Measurements from ENCODE around the gene PAX3. TPM values are rescaled to one million over a fixed set of nuclear protein-coding genes. Genes with fewer than 3 reads are reported as not detected.

The PAX3 gene
- total RNA-seq, 1 donor from 2014 or later = not detected

- H3K36me3 Mint-ChIP-seq (ENCODE audit: low read depth) = no peaks in the 10 kb centered on the region
- DNase-seq (ENCODE audit: low spot score) = no peak
- no peak overlapping the region for H3K4me3 Mint-ChIP-seq
- H3K27ac Mint-ChIP-seq = no peak overlapping the region
- H3K27me3 Mint-ChIP-seq (ENCODE audit: insufficient read depth) = peaks cover 32% of the 10 kb centered on the region
- intact Hi-C loops (cut with micrococcal nuclease) = no loop called here
- H3K9me3 Mint-ChIP-seq = no peaks in the 10 kb centered on the region
- H3K4me1 Mint-ChIP-seq (ENCODE audit: low read depth) = no peaks in the 10 kb centered on the region
These were observed 59.7 kb downstream of the PAX3 start for GRCh38 chr2:222239091-222239490.

GRCh38 chr2:222238072-222238471, 60.7 kb downstream of the PAX3 start:
- no peaks in the 10 kb centered on the region for H3K9me3 Mint-ChIP-seq
- intact Hi-C loops (cut with micrococcal nuclease) = no loop called here
- H3K27me3 Mint-ChIP-seq (ENCODE audit: insufficient read depth) = peaks cover 27% of the 10 kb centered on the region
- H3K4me1 Mint-ChIP-seq (ENCODE audit: low read depth) = no peaks in the 10 kb centered on the region
- no peaks in the 10 kb centered on the region for H3K36me3 Mint-ChIP-seq (ENCODE audit: low read depth)
- no peak for DNase-seq (ENCODE audit: low spot score)
- H3K27ac Mint-ChIP-seq = no peak overlapping the region
- no peak overlapping the region for H3K4me3 Mint-ChIP-seq

GRCh38 chr2:222232839-222233238, 66.0 kb downstream of the PAX3 start:
- intact Hi-C loops (cut with micrococcal nuclease) = no loop called here
- Mint-ChIP-seq H3K27ac (no peak overlapping the region), H3K27me3 (ENCODE audit: insufficient read depth) (no peaks in the 10 kb centered on the region), H3K36me3 (ENCODE audit: low read depth) (no peaks in the 10 kb centered on the region), H3K9me3 (no peaks in the 10 kb centered on the region), H3K4me1 (ENCODE audit: low read depth) (no peaks in the 10 kb centered on the region), H3K4me3 (no peak overlapping the region)
- DNase-seq (ENCODE audit: low spot score) = no peak

- Mint-ChIP-seq H3K4me3 (no peak overlapping the region), H3K27me3 (ENCODE audit: insufficient read depth) (no peaks in the 10 kb centered on the region), H3K9me3 (no peaks in the 10 kb centered on the region), H3K4me1 (ENCODE audit: low read depth) (no peaks in the 10 kb centered on the region), H3K27ac (no peak overlapping the region), H3K36me3 (ENCODE audit: low read depth) (no peaks in the 10 kb centered on the region)
- no peak for DNase-seq (ENCODE audit: low spot score)
- intact Hi-C loops (cut with micrococcal nuclease) = no loop called here
These were observed 66.4 kb downstream of the PAX3 start for GRCh38 chr2:222232372-222232771.

- no peaks in the 10 kb centered on the region for H3K4me1 Mint-ChIP-seq (ENCODE audit: low read depth)
- H3K4me3 Mint-ChIP-seq = no peak overlapping the region
- no peak for DNase-seq (ENCODE audit: low spot score)
- H3K27me3 Mint-ChIP-seq (ENCODE audit: insufficient read depth) = no peaks in the 10 kb centered on the region
- H3K9me3 Mint-ChIP-seq = no peaks in the 10 kb centered on the region
- no peak overlapping the region for H3K27ac Mint-ChIP-seq
- H3K36me3 Mint-ChIP-seq (ENCODE audit: low read depth) = no peaks in the 10 kb centered on the region
- intact Hi-C loops (cut with micrococcal nuclease) = no loop called here
These were observed 70.7 kb downstream of the PAX3 start for GRCh38 chr2:222228054-222228453.

- Mint-ChIP-seq H3K4me3 (no peak overlapping the region), H3K27me3 (ENCODE audit: insufficient read depth) (no peaks in the 10 kb centered on the region), H3K4me1 (ENCODE audit: low read depth) (no peaks in the 10 kb centered on the region), H3K36me3 (ENCODE audit: low read depth) (no peaks in the 10 kb centered on the region), H3K9me3 (no peaks in the 10 kb centered on the region), H3K27ac (no peak overlapping the region)
- intact Hi-C loops (cut with micrococcal nuclease) = no loop called here
- DNase-seq (ENCODE audit: low spot score) = no peak
These were observed 80.0 kb downstream of the PAX3 start for GRCh38 chr2:222218786-222219185.

GRCh38 chr2:222217712-222218111, 81.1 kb downstream of the PAX3 start:
- H3K4me3 Mint-ChIP-seq = no peak overlapping the region
- H3K27ac Mint-ChIP-seq = no peak overlapping the region
- intact Hi-C loops (cut with micrococcal nuclease) = no loop called here

GRCh38 chr2:222214885-222215284, 83.9 kb downstream of the PAX3 start:
- Mint-ChIP-seq H3K36me3 (ENCODE audit: low read depth) (no peaks in the 10 kb centered on the region), H3K4me3 (no peak overlapping the region), H3K4me1 (ENCODE audit: low read depth) (no peaks in the 10 kb centered on the region), H3K27me3 (ENCODE audit: insufficient read depth) (no peaks in the 10 kb centered on the region), H3K9me3 (no peaks in the 10 kb centered on the region), H3K27ac (no peak overlapping the region)
- no peak for DNase-seq (ENCODE audit: low spot score)
- intact Hi-C loops (cut with micrococcal nuclease) = no loop called here

More at GRCh38 chr2:222217712-222218111, 81.1 kb downstream of the PAX3 start:
- Mint-ChIP-seq H3K9me3 (no peaks in the 10 kb centered on the region), H3K27me3 (ENCODE audit: insufficient read depth) (no peaks in the 10 kb centered on the region), H3K36me3 (ENCODE audit: low read depth) (no peaks in the 10 kb centered on the region), H3K4me1 (ENCODE audit: low read depth) (no peaks in the 10 kb centered on the region)
- no peak for DNase-seq (ENCODE audit: low spot score)

GRCh38 chr2:222213049-222213448, 85.7 kb downstream of the PAX3 start:
- Mint-ChIP-seq H3K4me1 (ENCODE audit: low read depth) (no peaks in the 10 kb centered on the region), H3K36me3 (ENCODE audit: low read depth) (no peaks in the 10 kb centered on the region), H3K27me3 (ENCODE audit: insufficient read depth) (no peaks in the 10 kb centered on the region), H3K4me3 (no peak overlapping the region), H3K9me3 (no peaks in the 10 kb centered on the region), H3K27ac (no peak overlapping the region)
- intact Hi-C loops (cut with micrococcal nuclease) = no loop called here
- DNase-seq (ENCODE audit: low spot score) = no peak

- intact Hi-C loops (cut with micrococcal nuclease) = no loop called here
- Mint-ChIP-seq H3K4me3 (no peak overlapping the region), H3K27me3 (ENCODE audit: insufficient read depth) (no peaks in the 10 kb centered on the region), H3K36me3 (ENCODE audit: low read depth) (no peaks in the 10 kb centered on the region), H3K4me1 (ENCODE audit: low read depth) (no peaks in the 10 kb centered on the region), H3K27ac (no peak overlapping the region), H3K9me3 (no peaks in the 10 kb centered on the region)
- no peak for DNase-seq (ENCODE audit: low spot score)
These were observed 86.2 kb downstream of the PAX3 start for GRCh38 chr2:222212571-222212970.

- intact Hi-C loops (cut with micrococcal nuclease) = no loop called here
- Mint-ChIP-seq H3K27me3 (ENCODE audit: insufficient read depth) (no peaks in the 10 kb centered on the region), H3K27ac (no peak overlapping the region), H3K9me3 (no peaks in the 10 kb centered on the region), H3K4me1 (ENCODE audit: low read depth) (no peaks in the 10 kb centered on the region), H3K4me3 (no peak overlapping the region), H3K36me3 (ENCODE audit: low read depth) (no peaks in the 10 kb centered on the region)
- no peak for DNase-seq (ENCODE audit: low spot score)
These were observed 90.6 kb downstream of the PAX3 start for GRCh38 chr2:222208010-222208690.

- Mint-ChIP-seq H3K27me3 (ENCODE audit: insufficient read depth) (no peaks in the 10 kb centered on the region), H3K36me3 (ENCODE audit: low read depth) (no peaks in the 10 kb centered on the region), H3K27ac (no peak overlapping the region), H3K4me3 (no peak overlapping the region), H3K4me1 (ENCODE audit: low read depth) (no peaks in the 10 kb centered on the region), H3K9me3 (no peaks in the 10 kb centered on the region)
- intact Hi-C loops (cut with micrococcal nuclease) = no loop called here
- DNase-seq (ENCODE audit: low spot score) = no peak
These were observed 93.7 kb downstream of the PAX3 start for GRCh38 chr2:222205136-222205535.

GRCh38 chr2:222203041-222203440, 95.8 kb downstream of the PAX3 start:
- Mint-ChIP-seq H3K9me3 (no peaks in the 10 kb centered on the region), H3K27ac (no peak overlapping the region), H3K27me3 (ENCODE audit: insufficient read depth) (peaks cover 2% of the 10 kb centered on the region), H3K4me3 (no peak overlapping the region), H3K4me1 (ENCODE audit: low read depth) (no peaks in the 10 kb centered on the region), H3K36me3 (ENCODE audit: low read depth) (no peaks in the 10 kb centered on the region)
- DNase-seq (ENCODE audit: low spot score) = no peak
- intact Hi-C loops (cut with micrococcal nuclease) = no loop called here

- H3K36me3 Mint-ChIP-seq (ENCODE audit: low read depth) = no peaks in the 10 kb centered on the region
- no peak for DNase-seq (ENCODE audit: low spot score)
- H3K4me3 Mint-ChIP-seq = no peak overlapping the region
- peaks cover 2% of the 10 kb centered on the region for H3K27me3 Mint-ChIP-seq (ENCODE audit: insufficient read depth)
- no peak overlapping the region for H3K27ac Mint-ChIP-seq
- H3K9me3 Mint-ChIP-seq = no peaks in the 10 kb centered on the region
- intact Hi-C loops (cut with micrococcal nuclease) = no loop called here
- no peaks in the 10 kb centered on the region for H3K4me1 Mint-ChIP-seq (ENCODE audit: low read depth)
These were observed 102.6 kb downstream of the PAX3 start for GRCh38 chr2:222196159-222196558.
